Kidney (tissue), 14 donors: ENCODE data around the gene SMPD4. TPM values are rescaled to one million over a fixed set of nuclear protein-coding genes. Genes with fewer than 3 reads are reported as not detected.
A peak's percentile ranks its signal among the peaks of the same experiment; 100 is the strongest.
"Not testable (repeated sequence)": the region's sequence is repeated elsewhere in the genome, so short reads cannot be mapped to it uniquely, and the experiment has no call there.

Experiments
- DNase-seq, 5 donors: peaks; one replicate each; pipeline ENCODE4 v3.0.0-alpha.2; 2013 to 2020
- FAIRE-seq: peaks from 2 replicates; lab custom pipeline; 2012; peaks lifted over from hg19 to GRCh38; lab: Jason Lieb, UNC
- H3K27ac ChIP-seq, 2 donors: one replicate each; pipeline ENCODE4 v1.7.0; 2013; ENCODE audit warnings: low read depth in 2 of 2, low read length in 2 of 2, inconsistent platforms in 1 of 2
- H3K27me3 ChIP-seq: one replicate; pipeline ENCODE4 v1.7.1; 2013; ENCODE audit warnings: low read length, inconsistent platforms; ENCODE audit not compliant: control insufficient read depth, insufficient read depth
- H3K36me3 ChIP-seq, 3 donors: one replicate each; pipeline versions ENCODE4 v1.7.0 to v1.7.1; 2013; ENCODE audit warnings: low read length in 3 of 3, control low read depth in 1 of 3, inconsistent platforms in 1 of 3; ENCODE audit not compliant: insufficient read depth in 3 of 3, control insufficient read depth in 2 of 3
- H3K4me1 ChIP-seq, 3 donors: one replicate each; pipeline versions ENCODE4 v1.7.0 to v1.7.1; 2013; ENCODE audit warnings: low read length in 3 of 3, inconsistent platforms in 1 of 3, low read depth in 1 of 3; ENCODE audit not compliant: control insufficient read depth in 2 of 3, insufficient read depth in 2 of 3
- H3K4me3 ChIP-seq, 3 donors: one replicate each; pipeline versions ENCODE4 v1.7.0 to v1.8.1; 2013; ENCODE audit warnings: low read length in 3 of 3, control low read depth in 1 of 3, inconsistent platforms in 1 of 3
- H3K9ac ChIP-seq, 3 donors: one replicate each; pipeline versions ENCODE4 v1.7.0 to v1.7.1; 2013; ENCODE audit warnings: low read length in 3 of 3, control low read depth in 1 of 3, inconsistent platforms in 1 of 3
- H3K9me3 ChIP-seq, 3 donors: one replicate each; pipeline versions ENCODE4 v1.7.0 to v1.7.1; 2013; ENCODE audit warnings: low read length in 3 of 3, control low read depth in 1 of 3, inconsistent platforms in 1 of 3; ENCODE audit not compliant: control insufficient read depth in 2 of 3, insufficient read depth in 1 of 3
- intact Hi-C: fragments of 100-400 bp; cut with DNase I; formaldehyde crosslinking; loops from one replicate; pipeline ENCODE4 v1.11.1; 2022
- polyA plus RNA-seq: library from polyadenylated mRNA; stranded (reverse); fragments of 350-450 nt; fragmentation: Illumina TruSeq; extraction: RNeasy Lipid Tissue Mini Kit (QIAGEN cat#74804); gene quantifications from one replicate; pipeline ENCODE4 v1.2.3, GENCODE V29; 2014; ENCODE audit warnings: low read depth, low replicate concordance; ENCODE audit not compliant: insufficient read depth
- total RNA-seq: library from RNA; stranded (reverse); fragmentation: NEBNext Ultra II Directional; extraction: Animal tissue kit (Norgen Biotek cat#: 25700); gene quantifications from one replicate; pipeline ENCODE4 v1.2.1, GENCODE V29; 2021
- TF ChIP-seq, protein P1 (sequence below): IDR thresholded peaks from 3 replicates; pipeline ENCODE4 v1.5.1; 2012; ENCODE audit warnings: mild to moderate bottlenecking, moderate library complexity, borderline replicate concordance; ENCODE audit not compliant: insufficient read depth; ENCODE audit errors: extremely low read depth
- donor health status: control.
- donor health status: control.
- donor health status: control.
- donor health status: control.
- donor health status: control.
- donor health status: DM: yes; HTN: yes; CAD: no.
- donor health status: Normal renal cell carcinoma (clear cell type).

Gene SMPD4
- total and polyA plus RNA-seq, 2 donors from 2014 or later: 21.6 to 41.1 TPM

DNA sequence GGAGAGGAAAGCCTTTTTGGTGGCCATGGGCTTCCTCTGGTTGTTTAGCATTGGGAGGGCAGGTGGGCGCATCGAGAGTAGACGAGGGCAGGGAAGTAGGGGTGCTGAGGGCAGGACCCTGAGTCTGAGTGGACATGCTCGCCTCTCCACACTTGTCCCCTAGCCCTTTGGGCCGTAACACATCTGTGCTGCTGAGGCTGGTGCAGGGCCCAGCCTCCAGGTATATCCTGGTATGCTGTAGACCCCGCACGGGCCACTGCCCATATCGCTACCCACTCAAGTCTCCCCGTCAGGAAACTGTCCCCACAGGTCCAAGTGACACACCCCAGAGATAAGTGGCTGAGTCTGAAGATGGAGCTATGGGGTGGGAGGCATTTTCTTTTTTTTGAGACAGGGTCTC lies 22.8 kb downstream of the SMPD4 start:
- H3K9ac ChIP-seq: no peak overlapping the region
- intact Hi-C loops: no loop called here
- FAIRE-seq: no peak

DNA sequence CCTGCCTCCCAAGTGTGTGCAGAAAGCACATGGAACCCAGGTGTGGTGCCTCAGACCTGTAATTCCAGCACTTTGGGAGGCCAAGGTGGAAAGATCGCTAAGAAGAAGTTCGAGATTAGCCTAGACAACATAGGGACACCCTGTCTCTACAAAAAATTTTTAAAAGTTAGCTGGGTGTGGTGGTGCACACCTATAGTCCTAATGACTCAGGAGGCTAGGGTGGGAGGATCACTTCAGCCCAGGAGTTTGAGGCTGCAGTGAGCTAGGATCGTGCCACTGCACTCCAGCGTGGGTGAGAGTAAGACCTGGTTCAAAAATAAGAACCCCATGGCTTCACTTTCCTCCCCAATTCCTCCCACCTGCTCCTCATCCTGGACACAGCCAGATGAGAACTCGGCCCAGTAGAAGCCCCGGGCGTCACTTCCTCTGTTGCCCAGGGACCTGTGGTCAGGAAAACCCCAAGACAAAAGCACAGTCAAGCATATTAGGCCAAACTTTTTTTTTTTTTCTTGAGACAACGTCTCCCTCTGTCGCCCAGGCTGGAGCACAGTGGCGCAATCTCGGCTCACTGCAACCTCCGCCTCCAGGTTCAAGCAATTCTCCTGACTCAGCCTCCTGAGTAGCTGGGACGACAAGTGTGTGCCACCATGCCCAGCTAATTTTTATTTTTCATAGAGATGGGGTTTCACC lies 23.4 kb downstream of the SMPD4 start:
- H3K4me1 ChIP-seq, H3K9me3 ChIP-seq, H3K9ac ChIP-seq, intact Hi-C loops, H3K36me3 ChIP-seq, H3K27me3 ChIP-seq, FAIRE-seq, H3K27ac ChIP-seq, H3K4me3 ChIP-seq: not testable (repeated sequence)
- peak in 1 of 5 donors; percentile 42 for DNase-seq

More for the DNA sequence above, 22.8 kb downstream of the SMPD4 start:
- Histone ChIP-seq H3K4me3 (no peak overlapping the region), H3K27ac (no peak overlapping the region), H3K36me3 (peaks cover 0 to 2% (median 0%) of the 10 kb centered on the region in 3 donors), H3K4me1 (no peaks in the 10 kb centered on the region), H3K9me3 (no peaks in the 10 kb centered on the region), H3K27me3 (no peaks in the 10 kb centered on the region)
- peak in 1 of 5 donors; percentile 48 for DNase-seq
- TF ChIP-seq, protein P1, sequence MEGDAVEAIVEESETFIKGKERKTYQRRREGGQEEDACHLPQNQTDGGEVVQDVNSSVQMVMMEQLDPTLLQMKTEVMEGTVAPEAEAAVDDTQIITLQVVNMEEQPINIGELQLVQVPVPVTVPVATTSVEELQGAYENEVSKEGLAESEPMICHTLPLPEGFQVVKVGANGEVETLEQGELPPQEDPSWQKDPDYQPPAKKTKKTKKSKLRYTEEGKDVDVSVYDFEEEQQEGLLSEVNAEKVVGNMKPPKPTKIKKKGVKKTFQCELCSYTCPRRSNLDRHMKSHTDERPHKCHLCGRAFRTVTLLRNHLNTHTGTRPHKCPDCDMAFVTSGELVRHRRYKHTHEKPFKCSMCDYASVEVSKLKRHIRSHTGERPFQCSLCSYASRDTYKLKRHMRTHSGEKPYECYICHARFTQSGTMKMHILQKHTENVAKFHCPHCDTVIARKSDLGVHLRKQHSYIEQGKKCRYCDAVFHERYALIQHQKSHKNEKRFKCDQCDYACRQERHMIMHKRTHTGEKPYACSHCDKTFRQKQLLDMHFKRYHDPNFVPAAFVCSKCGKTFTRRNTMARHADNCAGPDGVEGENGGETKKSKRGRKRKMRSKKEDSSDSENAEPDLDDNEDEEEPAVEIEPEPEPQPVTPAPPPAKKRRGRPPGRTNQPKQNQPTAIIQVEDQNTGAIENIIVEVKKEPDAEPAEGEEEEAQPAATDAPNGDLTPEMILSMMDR: no peak

DNA sequence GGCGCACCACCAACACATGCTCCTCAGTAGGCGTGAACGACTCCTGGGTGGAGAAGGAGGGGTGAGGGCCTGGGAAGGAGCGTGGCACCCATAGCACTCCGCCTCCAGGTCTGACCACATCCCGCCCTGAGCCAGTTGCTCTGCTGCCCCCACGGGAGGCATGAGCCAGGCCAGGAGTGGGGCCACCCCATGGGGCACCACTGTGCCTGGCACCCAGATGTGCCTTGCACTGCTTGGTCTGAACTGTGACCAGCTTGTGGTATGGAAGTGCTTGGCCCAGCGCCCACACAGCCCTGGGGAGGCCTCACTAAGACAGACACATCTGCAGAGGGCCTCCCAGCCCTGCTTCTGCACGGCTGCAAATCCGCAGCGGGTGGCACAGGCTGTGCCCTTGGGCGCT lies 24.0 kb downstream of the SMPD4 start:
- intact Hi-C loops, FAIRE-seq, H3K27me3 ChIP-seq, H3K27ac ChIP-seq, H3K4me1 ChIP-seq, H3K36me3 ChIP-seq, H3K9ac ChIP-seq, H3K9me3 ChIP-seq, H3K4me3 ChIP-seq: not testable (repeated sequence)
- peak in 1 of 5 donors; percentile 58 for DNase-seq

DNA sequence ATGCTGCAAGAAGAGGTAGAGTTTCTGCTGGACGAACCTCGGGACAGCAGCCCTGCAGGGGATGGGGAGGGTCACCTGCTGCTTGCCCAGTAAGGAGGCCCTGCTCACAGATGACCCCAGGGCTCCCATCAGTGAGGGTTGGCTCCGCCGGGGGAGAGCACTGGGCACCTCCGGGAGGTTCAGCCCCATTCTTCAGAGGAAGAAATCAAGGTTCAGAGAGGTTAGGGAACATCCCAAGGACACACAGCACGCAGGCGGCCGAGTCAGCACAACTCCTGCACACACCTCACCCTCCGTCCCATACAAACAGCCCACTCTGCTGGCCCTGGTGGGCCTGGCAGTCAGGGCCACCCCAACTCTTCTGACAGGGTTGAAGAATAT lies 24.8 kb downstream of the SMPD4 start:
- Histone ChIP-seq H3K27me3 (no peaks in the 10 kb centered on the region), H3K9me3 (no peaks in the 10 kb centered on the region), H3K4me1 (no peaks in the 10 kb centered on the region), H3K27ac (no peak overlapping the region), H3K4me3 (no peak overlapping the region), H3K36me3 (no peaks in the 10 kb centered on the region), H3K9ac (no peak overlapping the region)
- TF ChIP-seq, protein P1: no peak
- DNase-seq: peak in 1 of 5 donors; percentile 27
- FAIRE-seq: no peak
- intact Hi-C loops: no loop called here
